CD4-positive, CD25-positive, alpha-beta regulatory T cell (primary cell): Measurements from ENCODE around the gene FLVCR1. TPM values are rescaled to one million over a fixed set of nuclear protein-coding genes. Genes with fewer than 3 reads are reported as not detected.

ENCODE experiments used
- ATAC-seq, 2 donors: fragments of 150-1000 bp; cut with Tn5 transposase; one replicate each; pipeline ENCODE4 v1.10.0; 2021; ENCODE audit warnings: low read depth in 2 of 2, moderate number of reproducible peaks in 2 of 2, moderate library complexity in 1 of 2
- DNase-seq, 3 donors: peaks; one replicate each; pipeline versions ENCODE4 v3.0.0 to v3.0.0-alpha.2; 2012 to 2022; ENCODE audit warnings: mixed read lengths in 1 of 3
- H3K27ac ChIP-seq: one replicate; pipeline ENCODE4 v1.7.0; 2013; ENCODE audit warnings: mild to moderate bottlenecking, low read length; ENCODE audit not compliant: insufficient read depth, poor library complexity, severe bottlenecking
- H3K27me3 ChIP-seq: one replicate; pipeline ENCODE4 v1.7.0; 2013; ENCODE audit warnings: low read length; ENCODE audit not compliant: control insufficient read depth, insufficient read depth
- H3K36me3 ChIP-seq: one replicate; pipeline ENCODE4 v1.7.0; 2013; ENCODE audit warnings: mild to moderate bottlenecking, low read length, moderate library complexity; ENCODE audit not compliant: control insufficient read depth, insufficient read depth
- H3K4me1 ChIP-seq: 2 replicates; pipeline ENCODE4 v1.7.0; 2013; ENCODE audit warnings: mild to moderate bottlenecking, low read length; ENCODE audit not compliant: insufficient read depth, control insufficient read depth, poor library complexity, severe bottlenecking
- H3K4me3 ChIP-seq: one replicate; pipeline ENCODE4 v1.7.0; 2013; ENCODE audit warnings: low read depth, mild to moderate bottlenecking, low read length, moderate library complexity
- H3K9me3 ChIP-seq, 2 experiments: 1 replicate in 1 of 2; 2 replicates in 1 of 2; pipeline ENCODE4 v1.7.0; 2013; ENCODE audit warnings: low read length in 2 of 2, mild to moderate bottlenecking in 1 of 2, moderate library complexity in 1 of 2; ENCODE audit not compliant: control insufficient read depth in 2 of 2
- H3K27ac Mint-ChIP-seq, 3 donors: one replicate each; pipeline ENCODE4 v1.8.0; 2020 to 2022; ENCODE audit warnings: mild to moderate bottlenecking in 3 of 3, mixed read lengths in 3 of 3, moderate library complexity in 2 of 3
- H3K27me3 Mint-ChIP-seq: one replicate; pipeline ENCODE4 v1.8.0; 2022; ENCODE audit warnings: mild to moderate bottlenecking, mixed read lengths
- H3K36me3 Mint-ChIP-seq: one replicate; pipeline ENCODE4 v1.8.0; 2020; ENCODE audit warnings: mixed read lengths
- H3K4me1 Mint-ChIP-seq, 4 donors: one replicate each; pipeline ENCODE4 v1.8.0; 2020 to 2022; ENCODE audit warnings: mixed read lengths in 4 of 4, mild to moderate bottlenecking in 1 of 4
- H3K4me3 Mint-ChIP-seq, 4 donors: one replicate each; pipeline ENCODE4 v1.8.0; 2020 to 2022; ENCODE audit warnings: mild to moderate bottlenecking in 4 of 4, mixed read lengths in 4 of 4, moderate library complexity in 3 of 4
- H3K9me3 Mint-ChIP-seq, 7 donors: one replicate each; pipeline ENCODE4 v1.8.0; 2020 to 2022; ENCODE audit warnings: mixed read lengths in 7 of 7, mild to moderate bottlenecking in 3 of 7, moderate library complexity in 2 of 7
- polyA plus RNA-seq, 4 donors: library from polyadenylated mRNA; unstranded; fragments of 300-500 nt; fragmentation: Illumina TruSeq; gene quantifications; one replicate each; pipeline ENCODE4 v1.2.3, GENCODE V29; 2021
- total RNA-seq: library from RNA; stranded (reverse); gene quantifications from one replicate; pipeline ENCODE4 v1.2.3, GENCODE V29; 2022

FLVCR1 gene
- total RNA-seq (10.9 TPM), polyA plus RNA-seq (1 to 10 TPM; 1.8 to 3.7 (median 2.1) TPM)

DNA sequence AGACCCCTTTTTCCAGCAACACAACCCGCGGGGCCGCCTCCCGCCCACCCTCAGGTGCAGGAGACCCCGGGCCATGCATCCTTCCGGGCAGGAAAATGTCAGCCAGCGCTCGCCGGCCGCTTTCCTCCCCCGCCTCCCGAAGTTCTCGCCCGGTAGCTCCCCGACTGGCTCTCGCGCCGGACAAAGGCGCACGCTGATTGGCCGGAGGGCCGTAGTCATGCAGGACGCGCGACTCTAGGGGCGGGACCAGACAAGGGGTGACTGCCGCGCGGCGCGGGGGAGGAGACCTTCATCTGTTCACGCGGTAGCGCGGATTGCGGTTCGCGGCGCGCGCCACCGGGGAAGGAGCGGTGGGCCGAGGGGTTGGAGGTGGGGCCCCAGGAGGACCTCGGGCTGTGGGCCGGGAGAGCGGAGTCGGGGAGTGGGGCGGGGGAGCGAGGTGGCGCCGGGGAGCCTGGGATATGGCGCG is at the start of gene FLVCR1:
FLVCR1 (plus strand) TSS at position 284 of the 469 bp plus-strand sequence; CDS start at position 462, 178 bp downstream.
- Mint-ChIP-seq H3K27ac (peak within 1 kb of the TSS in 2 of 3 donors; percentile 88 to 95), H3K36me3 (peaks cover 9% of the 10 kb centered on the region), H3K4me3 (peak within 1 kb of the TSS in 2 of 4 donors; percentile 95 to 97), H3K4me1 (peaks cover 8 to 37% (median 23%) of the 10 kb centered on the region in 4 donors), H3K27me3 (no peaks in the 10 kb centered on the region), H3K9me3 (peaks cover 0 to 3% (median 0%) of the 10 kb centered on the region in 7 donors)
- peak within 1 kb of the TSS; percentile 93 for H3K4me3 ChIP-seq
- H3K27me3 ChIP-seq = no peaks in the 10 kb centered on the region
- H3K27ac ChIP-seq = peak within 1 kb of the TSS; percentile 76
- peak; percentile 97 to 99 for ATAC-seq
- no peaks in the 10 kb centered on the region for H3K36me3 ChIP-seq
- peaks cover 35% of the 10 kb centered on the region for H3K4me1 ChIP-seq
- no peaks in the 10 kb centered on the region for H3K9me3 ChIP-seq
- DNase-seq = peak; percentile 90 to 97 (median 90)

DNA sequence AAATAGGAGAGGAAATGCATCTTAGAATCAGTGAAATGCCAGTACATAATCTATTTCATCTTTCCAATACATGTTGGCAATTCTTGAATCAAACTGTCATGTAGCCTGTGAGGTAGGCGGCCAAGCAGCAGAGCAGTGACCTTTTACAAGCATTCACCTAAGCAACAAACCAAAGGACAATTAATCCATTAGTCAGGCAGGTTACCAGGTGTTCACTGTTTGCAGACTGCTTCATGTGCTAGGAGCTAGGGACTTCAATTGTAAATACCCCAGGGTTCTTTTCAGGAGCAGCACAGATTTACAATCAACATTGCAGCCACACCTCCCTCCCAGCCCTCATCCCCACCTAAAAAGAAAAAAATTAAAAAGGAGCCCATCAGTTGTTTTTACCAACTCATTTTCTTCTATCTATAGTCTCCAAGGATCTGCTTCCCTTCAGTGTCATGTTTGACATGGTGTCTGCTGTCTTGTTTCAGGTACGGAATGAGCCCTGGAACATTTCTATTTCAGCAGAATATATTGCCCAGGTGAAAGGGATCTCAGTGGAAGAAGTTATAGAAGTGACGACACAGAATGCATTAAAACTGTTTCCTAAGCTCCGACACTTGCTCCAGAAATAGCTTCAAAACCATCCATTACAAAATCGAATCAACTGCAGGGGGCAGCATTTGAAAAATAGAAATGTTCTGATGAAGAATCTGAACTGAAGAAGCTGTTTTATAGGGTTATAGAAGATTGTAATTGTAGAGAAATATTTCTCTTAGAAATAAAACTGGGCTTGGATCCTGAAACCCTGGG is 43.3 kb upstream of the FLVCR1 start:
- no peaks in the 10 kb centered on the region for H3K4me1 ChIP-seq
- no peak overlapping the region for H3K4me3 Mint-ChIP-seq
- no peak for ATAC-seq
- H3K36me3 ChIP-seq = peaks cover 7% of the 10 kb centered on the region
- H3K36me3 Mint-ChIP-seq = peaks cover 3% of the 10 kb centered on the region
- no peaks in the 10 kb centered on the region for H3K27me3 ChIP-seq
- H3K27ac Mint-ChIP-seq = no peak overlapping the region
- H3K4me1 Mint-ChIP-seq = peaks cover 0 to 2% (median 0%) of the 10 kb centered on the region in 4 donors
- no peak overlapping the region for H3K4me3 ChIP-seq
- DNase-seq = peak in 1 of 3 donors; percentile 35
- no peak overlapping the region for H3K27ac ChIP-seq
- H3K9me3 ChIP-seq = no peaks in the 10 kb centered on the region
- H3K9me3 Mint-ChIP-seq = no peaks in the 10 kb centered on the region
- no peaks in the 10 kb centered on the region for H3K27me3 Mint-ChIP-seq

DNA sequence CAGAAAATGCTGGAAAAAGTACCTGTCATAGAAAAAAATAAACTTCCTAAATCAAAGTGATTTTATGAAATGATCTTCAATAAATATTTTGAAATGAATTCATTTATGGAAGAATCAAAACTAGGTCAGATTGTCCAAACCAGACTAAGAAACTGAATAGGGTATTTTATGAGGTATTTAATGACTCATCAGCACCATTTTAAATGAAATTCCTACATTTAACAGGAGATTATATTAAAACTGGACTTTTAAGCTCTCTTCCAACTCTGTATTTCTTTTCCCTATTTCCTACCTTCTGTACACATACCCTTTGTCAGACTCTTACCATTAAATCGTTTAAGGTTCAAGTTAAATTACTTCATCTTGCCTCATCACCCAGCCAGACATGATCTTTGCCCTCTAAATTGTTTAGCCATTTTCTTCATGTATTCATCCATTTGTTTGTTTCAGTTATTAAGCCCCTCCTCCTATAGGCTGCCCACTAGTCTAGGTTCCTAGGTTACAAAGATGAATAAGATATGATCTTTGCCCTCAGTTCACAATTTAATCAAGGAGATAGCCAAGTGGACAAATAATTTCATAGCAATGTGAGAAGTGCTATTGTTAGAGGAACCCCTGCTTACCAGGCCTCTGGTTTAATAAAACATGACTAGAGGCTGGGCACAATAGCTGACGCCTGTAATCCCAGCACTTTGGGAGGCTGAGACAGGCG is 41.4 kb upstream of the FLVCR1 start:
- H3K27ac Mint-ChIP-seq = no peak overlapping the region
- Histone ChIP-seq H3K27ac (no peak overlapping the region), H3K27me3 (no peaks in the 10 kb centered on the region), H3K4me3 (no peak overlapping the region), H3K36me3 (peaks cover 7% of the 10 kb centered on the region), H3K9me3 (no peaks in the 10 kb centered on the region), H3K4me1 (no peaks in the 10 kb centered on the region)
- DNase-seq (no peak), ATAC-seq (no peak)
- H3K4me1 Mint-ChIP-seq = peaks cover 0 to 4% (median 0%) of the 10 kb centered on the region in 4 donors
- no peaks in the 10 kb centered on the region for H3K27me3 Mint-ChIP-seq
- no peaks in the 10 kb centered on the region for H3K9me3 Mint-ChIP-seq
- peaks cover 3% of the 10 kb centered on the region for H3K36me3 Mint-ChIP-seq
- H3K4me3 Mint-ChIP-seq = no peak overlapping the region

DNA sequence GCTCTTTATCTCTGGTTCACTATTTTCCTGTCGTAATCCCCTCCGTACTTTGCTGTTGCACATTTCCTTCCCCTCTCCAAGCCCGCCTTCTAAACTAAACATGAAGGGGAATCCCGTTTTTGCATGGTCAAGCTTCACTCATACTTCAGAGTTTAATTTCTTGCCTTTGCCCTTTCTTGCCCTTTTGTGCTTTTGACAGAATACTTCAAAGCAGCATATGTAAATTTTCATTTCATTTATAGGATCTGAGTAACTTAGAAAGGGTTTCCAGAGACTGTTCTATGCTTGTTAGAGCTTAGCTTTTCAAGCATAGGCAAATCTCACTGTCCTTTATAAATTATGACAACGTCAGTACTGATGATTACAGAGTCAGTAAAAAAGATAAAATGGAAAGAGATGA is 38.3 kb upstream of the FLVCR1 start:
- H3K9me3 Mint-ChIP-seq = peaks cover 0 to 7% (median 2%) of the 10 kb centered on the region in 7 donors
- Histone ChIP-seq H3K9me3 (no peaks in the 10 kb centered on the region), H3K27ac (no peak overlapping the region), H3K36me3 (peaks cover 5% of the 10 kb centered on the region), H3K4me3 (no peak overlapping the region), H3K27me3 (no peaks in the 10 kb centered on the region), H3K4me1 (no peaks in the 10 kb centered on the region)
- H3K27me3 Mint-ChIP-seq = no peaks in the 10 kb centered on the region
- H3K4me3 Mint-ChIP-seq = no peak overlapping the region
- no peak overlapping the region for H3K27ac Mint-ChIP-seq
- ATAC-seq = no peak
- peaks cover 0 to 4% (median 0%) of the 10 kb centered on the region in 4 donors for H3K4me1 Mint-ChIP-seq
- DNase-seq = no peak
- H3K36me3 Mint-ChIP-seq = peaks cover 7% of the 10 kb centered on the region

DNA sequence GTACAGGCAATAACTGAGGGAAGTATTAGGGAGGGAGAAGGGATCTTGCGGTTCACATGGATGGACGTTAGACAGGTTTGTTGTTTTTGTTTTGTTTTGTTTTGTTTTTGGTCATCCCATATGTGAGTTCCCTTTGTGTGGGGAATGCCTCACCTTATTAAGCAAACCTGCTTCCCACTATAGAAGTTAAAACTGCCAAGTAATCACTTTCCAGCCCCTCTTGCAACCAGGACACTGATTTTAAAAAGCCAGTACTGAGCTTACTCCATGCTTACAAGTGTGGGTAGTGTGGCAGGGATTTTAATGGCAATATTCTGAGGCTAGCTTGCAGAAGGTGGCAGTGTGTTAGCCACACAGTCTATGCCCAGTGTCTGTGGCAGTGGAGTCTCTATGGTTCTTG is 37.1 kb upstream of the FLVCR1 start:
- no peaks in the 10 kb centered on the region for H3K4me1 ChIP-seq
- DNase-seq = no peak
- H3K36me3 Mint-ChIP-seq = peaks cover 9% of the 10 kb centered on the region

DNA sequence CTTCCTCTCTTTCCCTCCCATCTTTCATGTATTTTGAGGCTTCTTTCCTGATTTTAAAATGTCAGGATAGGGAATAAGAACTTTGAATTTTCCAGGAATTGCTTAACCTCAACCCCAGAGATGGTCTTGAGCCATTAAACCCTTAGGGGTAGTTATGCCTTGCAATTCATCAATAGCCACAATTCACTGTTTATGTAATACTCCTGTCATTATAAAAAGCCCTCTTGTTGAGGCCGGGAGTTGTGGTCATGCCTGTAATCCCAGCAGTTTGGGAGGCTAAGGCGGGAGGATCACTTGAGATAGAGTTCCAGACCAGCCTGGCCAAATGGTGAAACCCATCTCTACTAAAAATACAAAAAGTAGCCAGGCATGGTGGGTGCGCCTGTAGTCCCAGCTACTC is 35.1 kb upstream of the FLVCR1 start:
- H3K4me1 Mint-ChIP-seq = peaks cover 0 to 4% (median 0%) of the 10 kb centered on the region in 4 donors
- no peak overlapping the region for H3K4me3 Mint-ChIP-seq
- peaks cover 0 to 25% (median 10%) of the 10 kb centered on the region in 7 donors for H3K9me3 Mint-ChIP-seq
- H3K27me3 ChIP-seq = no peaks in the 10 kb centered on the region
- H3K27me3 Mint-ChIP-seq = no peaks in the 10 kb centered on the region
- ATAC-seq (no peak), DNase-seq (no peak)
- H3K27ac Mint-ChIP-seq = no peak overlapping the region
- peaks cover 12% of the 10 kb centered on the region for H3K36me3 Mint-ChIP-seq
- H3K9me3 ChIP-seq = peaks cover 10 to 15% of the 10 kb centered on the region in 2 experiments
- H3K27ac ChIP-seq = no peak overlapping the region
- no peaks in the 10 kb centered on the region for H3K36me3 ChIP-seq
- no peak overlapping the region for H3K4me3 ChIP-seq
- H3K4me1 ChIP-seq = no peaks in the 10 kb centered on the region

More for the DNA sequence above, 37.1 kb upstream of the FLVCR1 start:
- Histone ChIP-seq H3K9me3 (peaks cover 8 to 11% of the 10 kb centered on the region in 2 experiments), H3K27me3 (no peaks in the 10 kb centered on the region), H3K4me3 (no peak overlapping the region), H3K27ac (no peak overlapping the region), H3K36me3 (no peaks in the 10 kb centered on the region)
- peaks cover 0 to 17% (median 7%) of the 10 kb centered on the region in 7 donors for H3K9me3 Mint-ChIP-seq
- H3K4me3 Mint-ChIP-seq = no peak overlapping the region
- peaks cover 0 to 4% (median 0%) of the 10 kb centered on the region in 4 donors for H3K4me1 Mint-ChIP-seq
- ATAC-seq = no peak
- no peaks in the 10 kb centered on the region for H3K27me3 Mint-ChIP-seq
- no peak overlapping the region for H3K27ac Mint-ChIP-seq

DNA sequence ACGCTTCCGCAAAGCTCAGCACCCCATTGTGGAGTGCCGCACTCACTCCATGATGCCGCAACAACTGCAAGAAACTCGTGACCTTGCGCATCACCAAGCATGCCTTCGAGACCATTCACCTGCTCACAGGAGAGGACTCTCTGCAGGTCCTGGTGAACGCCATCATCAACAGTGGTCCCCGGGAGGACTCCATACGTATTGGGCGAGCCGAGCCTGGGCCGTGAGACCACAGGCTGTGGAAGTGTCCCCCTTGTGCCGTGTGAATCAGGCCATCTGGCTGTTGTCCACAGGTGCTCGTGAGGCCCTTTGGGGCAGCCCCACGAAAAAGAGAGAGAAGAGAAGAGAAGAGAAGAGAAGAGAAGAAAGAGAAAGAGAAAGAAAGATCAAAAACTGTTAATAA is 33.9 kb upstream of the FLVCR1 start:
- no peak overlapping the region for H3K27ac Mint-ChIP-seq
- H3K27me3 Mint-ChIP-seq = no peaks in the 10 kb centered on the region
- peaks cover 0 to 25% (median 10%) of the 10 kb centered on the region in 7 donors for H3K9me3 Mint-ChIP-seq
- H3K4me1 Mint-ChIP-seq = peaks cover 0 to 4% (median 0%) of the 10 kb centered on the region in 4 donors
- ATAC-seq (no peak), DNase-seq (no peak)
- Histone ChIP-seq H3K4me3 (no peak overlapping the region), H3K27me3 (no peaks in the 10 kb centered on the region), H3K27ac (no peak overlapping the region), H3K36me3 (no peaks in the 10 kb centered on the region), H3K9me3 (peaks cover 10 to 15% of the 10 kb centered on the region in 2 experiments), H3K4me1 (no peaks in the 10 kb centered on the region)
- H3K4me3 Mint-ChIP-seq = no peak overlapping the region
- peaks cover 12% of the 10 kb centered on the region for H3K36me3 Mint-ChIP-seq
